HG03175 (cell line): Measurements from ENCODE around the gene VAV2.

Experiments
- ATAC-seq: cut with Tn5 transposase; IDR thresholded peaks from one replicate; pipeline ENCODE4 v1.9.1; 2021; ENCODE audit warnings: mild to moderate bottlenecking, moderate library complexity; ENCODE audit not compliant: unreplicated experiment

The VAV2 gene

GRCh38 chr9:133735415-133735775, 256.7 kb downstream of the VAV2 start:
- ATAC-seq, result no peak

- no peak for ATAC-seq
Measured at GRCh38 chr9:133734590-133735414, 257.3 kb downstream of the VAV2 start.

GRCh38 chr9:133733796-133734533, 258.2 kb downstream of the VAV2 start:
- no peak for ATAC-seq

- no peak for ATAC-seq
Measured at GRCh38 chr9:133733421-133733795, 258.7 kb downstream of the VAV2 start.

- no peak for ATAC-seq
Measured at GRCh38 chr9:133732639-133733408, 259.3 kb downstream of the VAV2 start.

- ATAC-seq, result no peak
Measured at GRCh38 chr9:133731876-133732638, 260.1 kb downstream of the VAV2 start.

GRCh38 chr9:133730994-133731715, 261.0 kb downstream of the VAV2 start:
- no peak for ATAC-seq

- no peak for ATAC-seq
Measured at GRCh38 chr9:133729617-133730281, 262.4 kb downstream of the VAV2 start.

- ATAC-seq, result no peak
Measured at GRCh38 chr9:133728856-133729616, 263.1 kb downstream of the VAV2 start.

GRCh38 chr9:133727876-133728441, 264.2 kb downstream of the VAV2 start:
- no peak for ATAC-seq

- no peak for ATAC-seq
Measured at GRCh38 chr9:133727277-133727875, 264.7 kb downstream of the VAV2 start.

- ATAC-seq, result no peak
Measured at GRCh38 chr9:133726401-133727276, 265.5 kb downstream of the VAV2 start.

GRCh38 chr9:133725886-133726285, 266.2 kb downstream of the VAV2 start:
- ATAC-seq, result no peak

GRCh38 chr9:133718563-133719315, 273.4 kb downstream of the VAV2 start:
- ATAC-seq, result no peak

- ATAC-seq, result no peak
Measured at GRCh38 chr9:133717113-133718031, 274.8 kb downstream of the VAV2 start.
